SK-N-SH treated with all-trans-retinoic acid at 6 μM for 48 hours (cell line): Measurements from ENCODE around the gene FBXL16.
A peak's percentile ranks its signal among the peaks of the same experiment; 100 is the strongest.

Experiments
- ATAC-seq: fragments of 200-7000 bp; cut with Tn5 transposase; 3 replicates; pipeline ENCODE4 v1.9.1; 2020; ENCODE audit warnings: mild to moderate bottlenecking, moderate library complexity
- ARNTL ChIP-seq: fragments of 450-650 bp; formaldehyde crosslinking; IDR thresholded peaks from 2 replicates; pipeline ENCODE4 v1.5.0; 2020; ENCODE audit warnings: low read depth, mild to moderate bottlenecking, moderate library complexity, borderline replicate concordance
- BACH2 ChIP-seq: fragments of 250-450 bp; sonication (Bioruptor Pico); IDR thresholded peaks from 2 replicates; pipeline ENCODE4 v1.9.0; 2021; ENCODE audit warnings: mild to moderate bottlenecking, borderline replicate concordance
- CREB5 ChIP-seq: fragments of 250-450 bp; sonication (Bioruptor Pico); IDR thresholded peaks from 2 replicates; pipeline ENCODE4 v1.5.1; 2020; ENCODE audit warnings: low read depth, mild to moderate bottlenecking, moderate library complexity
- CSDC2 ChIP-seq: fragments of 250-450 bp; sonication (Bioruptor Pico); IDR thresholded peaks from 2 replicates; pipeline ENCODE4 v1.5.0; 2020; ENCODE audit warnings: mild to moderate bottlenecking, moderate library complexity
- ESRRG ChIP-seq: fragments of 250-450 bp; sonication (Bioruptor Pico); IDR thresholded peaks from 2 replicates; pipeline ENCODE4 v1.6.1; 2021; ENCODE audit warnings: mild to moderate bottlenecking
- GLIS3 ChIP-seq: fragments of 250-450 bp; sonication (Bioruptor Pico); IDR thresholded peaks from 2 replicates; pipeline ENCODE4 v1.5.0; 2020; ENCODE audit warnings: mild to moderate bottlenecking, moderate library complexity
- ISL1 ChIP-seq: fragments of 250-450 bp; sonication (Bioruptor Pico); IDR thresholded peaks from 2 replicates; pipeline ENCODE4 v2.1.2; 2022; ENCODE audit warnings: mild to moderate bottlenecking, moderate library complexity
- OSR1 ChIP-seq: fragments of 250-450 bp; sonication (Bioruptor Pico); IDR thresholded peaks from 2 replicates; pipeline ENCODE4 v1.8.0; 2022; ENCODE audit warnings: moderate library complexity, mild to moderate bottlenecking, inconsistent platforms
- RARB ChIP-seq: fragments of 250-450 bp; sonication (Bioruptor Pico); IDR thresholded peaks from 2 replicates; pipeline ENCODE4 v1.8.0; 2021; ENCODE audit warnings: mild to moderate bottlenecking, moderate library complexity
- SNAI2 ChIP-seq: fragments of 250-450 bp; sonication (Bioruptor Pico); IDR thresholded peaks from 2 replicates; pipeline ENCODE4 v1.5.0; 2020; ENCODE audit warnings: mild to moderate bottlenecking, moderate library complexity
- TSHZ2 ChIP-seq: fragments of 250-450 bp; sonication (Bioruptor Pico); IDR thresholded peaks from 2 replicates; pipeline ENCODE4 v1.5.0; 2020; ENCODE audit warnings: mild to moderate bottlenecking, moderate library complexity
- ZC3H10 ChIP-seq: fragments of 250-450 bp; sonication (Bioruptor Pico); IDR thresholded peaks from 2 replicates; pipeline ENCODE4 v1.5.1; 2021; ENCODE audit warnings: mild to moderate bottlenecking, moderate library complexity
- ZFP3 ChIP-seq: fragments of 250-450 bp; sonication (Bioruptor Pico); IDR thresholded peaks from 2 replicates; pipeline ENCODE4 v1.5.0; 2020; ENCODE audit warnings: mild to moderate bottlenecking, moderate library complexity
- ZFP30 ChIP-seq: fragments of 450-650 bp; formaldehyde crosslinking; IDR thresholded peaks from 2 replicates; pipeline ENCODE4 v1.5.0; 2022; ENCODE audit warnings: mild to moderate bottlenecking, moderate library complexity
- ZNF565 ChIP-seq: fragments of 450-650 bp; formaldehyde crosslinking; conservative IDR thresholded peaks from 2 replicates; pipeline ENCODE4 v1.5.0; 2020; ENCODE audit warnings: low read depth, mild to moderate bottlenecking, moderate library complexity
- ZNF70 ChIP-seq: fragments of 450-650 bp; formaldehyde crosslinking; IDR thresholded peaks from 2 replicates; pipeline ENCODE4 v1.5.0; 2020; ENCODE audit warnings: mild to moderate bottlenecking, moderate library complexity
- TF ChIP-seq, protein P1 (sequence below): fragments of 250-450 bp; sonication (Bioruptor Pico); IDR thresholded peaks from 2 replicates; pipeline ENCODE4 v1.5.1; 2021; ENCODE audit warnings: mild to moderate bottlenecking, moderate library complexity
- TF ChIP-seq, protein P2 (sequence below): fragments of 250-450 bp; sonication (Bioruptor Pico); IDR thresholded peaks from 2 replicates; pipeline ENCODE4 v1.8.0; 2021; ENCODE audit warnings: low read depth, mild to moderate bottlenecking, moderate library complexity, borderline replicate concordance
- TF ChIP-seq, protein P3 (sequence below): fragments of 250-450 bp; sonication (Bioruptor Pico); IDR thresholded peaks from 2 replicates; pipeline ENCODE4 v1.8.0; 2020; ENCODE audit warnings: mild to moderate bottlenecking, moderate library complexity, borderline replicate concordance

FBXL16 gene

GRCh38 chr16:674968-675883, 30.4 kb downstream of the FBXL16 start, which contains the start of gene RHBDL1:
Gene RHBDL1, plus strand, starts transcription at chr16:675671. Its CDS starts 120 bp downstream, at chr16:675791.
- ATAC-seq, result no peak
- TF ChIP-seq ZNF565 (CRISPR knock-in tag) (no peak), TSHZ2 (no peak), GLIS3 (CRISPR knock-in tag) (peak; percentile 60; the same call in 1 of the 2 replicates), ZC3H10 (CRISPR knock-in tag) (no peak), ESRRG (CRISPR knock-in tag) (no peak)
- TF ChIP-seq, protein P1, sequence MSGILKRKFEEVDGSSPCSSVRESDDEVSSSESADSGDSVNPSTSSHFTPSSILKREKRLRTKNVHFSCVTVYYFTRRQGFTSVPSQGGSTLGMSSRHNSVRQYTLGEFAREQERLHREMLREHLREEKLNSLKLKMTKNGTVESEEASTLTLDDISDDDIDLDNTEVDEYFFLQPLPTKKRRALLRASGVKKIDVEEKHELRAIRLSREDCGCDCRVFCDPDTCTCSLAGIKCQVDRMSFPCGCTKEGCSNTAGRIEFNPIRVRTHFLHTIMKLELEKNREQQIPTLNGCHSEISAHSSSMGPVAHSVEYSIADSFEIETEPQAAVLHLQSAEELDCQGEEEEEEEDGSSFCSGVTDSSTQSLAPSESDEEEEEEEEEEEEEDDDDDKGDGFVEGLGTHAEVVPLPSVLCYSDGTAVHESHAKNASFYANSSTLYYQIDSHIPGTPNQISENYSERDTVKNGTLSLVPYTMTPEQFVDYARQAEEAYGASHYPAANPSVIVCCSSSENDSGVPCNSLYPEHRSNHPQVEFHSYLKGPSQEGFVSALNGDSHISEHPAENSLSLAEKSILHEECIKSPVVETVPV (CRISPR knock-in tag), result no peak

DNA sequence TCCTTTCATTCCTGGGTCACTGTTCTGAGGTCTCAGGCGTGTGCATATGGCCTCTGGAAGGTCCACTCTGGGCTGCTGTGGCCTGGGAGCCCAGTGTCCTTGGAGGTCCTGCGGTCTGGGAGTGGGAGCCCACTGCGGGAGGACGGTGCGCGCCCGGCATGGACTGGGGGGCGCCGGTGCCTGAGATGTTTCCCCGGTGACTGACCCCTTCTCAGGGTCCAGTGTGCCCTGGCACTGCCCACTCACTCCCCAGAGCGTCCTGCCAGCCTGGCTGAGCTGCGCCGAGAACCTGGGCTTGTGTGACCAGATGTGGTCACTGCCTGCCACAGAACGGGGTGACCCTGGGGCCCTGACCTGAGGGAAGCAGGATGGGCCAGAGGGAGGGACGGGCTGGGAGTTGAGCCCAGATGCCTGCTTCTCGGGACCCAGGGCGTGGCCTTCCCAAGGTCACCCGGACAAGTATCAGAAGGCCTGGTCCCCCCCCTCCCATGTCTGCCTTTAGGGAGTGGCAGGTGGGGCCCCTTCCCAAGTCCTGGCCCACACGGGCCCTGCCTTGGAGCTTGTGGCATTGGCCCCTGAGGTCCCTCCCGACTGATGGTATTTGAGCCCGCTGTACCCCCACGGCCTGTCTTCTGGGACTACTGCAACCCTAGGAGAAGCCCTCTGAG, 31.3 kb downstream of the FBXL16 start:
- TF ChIP-seq ZFP3 (no peak), CREB5 (CRISPR knock-in tag) (no peak), RARB (no peak), ZNF70 (CRISPR knock-in tag) (no peak), OSR1 (CRISPR knock-in tag) (no peak), ZNF565 (CRISPR knock-in tag) (no peak), SNAI2 (CRISPR knock-in tag) (no peak), ISL1 (CRISPR knock-in tag) (no peak), BACH2 (CRISPR knock-in tag) (no peak), CSDC2 (no peak), TSHZ2 (no peak), ARNTL (no peak), GLIS3 (CRISPR knock-in tag) (no peak), ZC3H10 (CRISPR knock-in tag) (no peak), ESRRG (CRISPR knock-in tag) (no peak), ZFP30 (CRISPR knock-in tag) (no peak)
- TF ChIP-seq, protein P2, sequence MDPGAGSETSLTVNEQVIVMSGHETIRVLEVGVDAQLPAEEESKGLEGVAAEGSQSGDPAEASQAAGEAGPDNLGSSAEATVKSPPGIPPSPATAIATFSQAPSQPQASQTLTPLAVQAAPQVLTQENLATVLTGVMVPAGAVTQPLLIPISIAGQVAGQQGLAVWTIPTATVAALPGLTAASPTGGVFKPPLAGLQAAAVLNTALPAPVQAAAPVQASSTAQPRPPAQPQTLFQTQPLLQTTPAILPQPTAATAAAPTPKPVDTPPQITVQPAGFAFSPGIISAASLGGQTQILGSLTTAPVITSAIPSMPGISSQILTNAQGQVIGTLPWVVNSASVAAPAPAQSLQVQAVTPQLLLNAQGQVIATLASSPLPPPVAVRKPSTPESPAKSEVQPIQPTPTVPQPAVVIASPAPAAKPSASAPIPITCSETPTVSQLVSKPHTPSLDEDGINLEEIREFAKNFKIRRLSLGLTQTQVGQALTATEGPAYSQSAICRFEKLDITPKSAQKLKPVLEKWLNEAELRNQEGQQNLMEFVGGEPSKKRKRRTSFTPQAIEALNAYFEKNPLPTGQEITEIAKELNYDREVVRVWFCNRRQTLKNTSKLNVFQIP (CRISPR knock-in tag), result no peak
- TF ChIP-seq, protein P1 (CRISPR knock-in tag), result no peak
- TF ChIP-seq, protein P3, sequence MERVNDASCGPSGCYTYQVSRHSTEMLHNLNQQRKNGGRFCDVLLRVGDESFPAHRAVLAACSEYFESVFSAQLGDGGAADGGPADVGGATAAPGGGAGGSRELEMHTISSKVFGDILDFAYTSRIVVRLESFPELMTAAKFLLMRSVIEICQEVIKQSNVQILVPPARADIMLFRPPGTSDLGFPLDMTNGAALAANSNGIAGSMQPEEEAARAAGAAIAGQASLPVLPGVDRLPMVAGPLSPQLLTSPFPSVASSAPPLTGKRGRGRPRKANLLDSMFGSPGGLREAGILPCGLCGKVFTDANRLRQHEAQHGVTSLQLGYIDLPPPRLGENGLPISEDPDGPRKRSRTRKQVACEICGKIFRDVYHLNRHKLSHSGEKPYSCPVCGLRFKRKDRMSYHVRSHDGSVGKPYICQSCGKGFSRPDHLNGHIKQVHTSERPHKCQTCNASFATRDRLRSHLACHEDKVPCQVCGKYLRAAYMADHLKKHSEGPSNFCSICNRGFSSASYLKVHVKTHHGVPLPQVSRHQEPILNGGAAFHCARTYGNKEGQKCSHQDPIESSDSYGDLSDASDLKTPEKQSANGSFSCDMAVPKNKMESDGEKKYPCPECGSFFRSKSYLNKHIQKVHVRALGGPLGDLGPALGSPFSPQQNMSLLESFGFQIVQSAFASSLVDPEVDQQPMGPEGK, result no peak
- ATAC-seq, result no peak
